A673 (cell line): Measurements from ENCODE around the gene HIPK1. TPM values are rescaled to one million over a fixed set of nuclear protein-coding genes. Genes with fewer than 3 reads are reported as not detected.

Source experiments
- BruUV-seq: library from RNA; stranded (reverse); fragments of 400-500 nt; replicated peaks from 2 replicates; lab custom pipeline; 2021; lab: Mats Ljungman, UMichigan
- CTCF ChIA-PET: fragments of 300-600 bp; sonication (Branson Sonifier 250); formaldehyde crosslinking; loops from one replicate; lab custom pipeline; 2022; ENCODE audit warnings: antibody characterized with exemption; lab: Charles Lee
- POLR2A ChIA-PET: fragments of 300-600 bp; sonication (Branson Sonifier 250); formaldehyde crosslinking; loops from one replicate; lab custom pipeline; 2022; ENCODE audit warnings: antibody characterized with exemption; ENCODE audit not compliant: low non-redundant PET; lab: Charles Lee
- DNase-seq: peaks from one replicate; pipeline ENCODE4 v3.0.0-alpha.2; 2015; ENCODE audit warnings: low spot score
- H3K27ac ChIP-seq: fragments of 200-600 bp; sonication (generic); 2 replicates; pipeline ENCODE4 v1.5.1; 2016; ENCODE audit warnings: mixed run types, low read depth, mild to moderate bottlenecking, mixed read lengths, antibody characterized with exemption, low read length; ENCODE audit not compliant: poor library complexity, severe bottlenecking
- H3K27me3 ChIP-seq: fragments of 200-600 bp; sonication (generic); replicated peaks from 2 replicates; pipeline ENCODE4 v1.6.1; 2017; ENCODE audit warnings: mixed run types, low read depth, mild to moderate bottlenecking, mixed read lengths, antibody characterized with exemption, low read length; ENCODE audit not compliant: insufficient read depth, poor library complexity
- H3K36me3 ChIP-seq: fragments of 200-600 bp; sonication (generic); 2 replicates; pipeline ENCODE4 v1.6.1; 2016; ENCODE audit warnings: mixed run types, mild to moderate bottlenecking, mixed read lengths, antibody characterized with exemption, low read length; ENCODE audit not compliant: insufficient read depth, poor library complexity, severe bottlenecking
- H3K4me1 ChIP-seq: fragments of 200-600 bp; sonication (generic); 2 replicates; pipeline ENCODE4 v1.6.1; 2017; ENCODE audit warnings: mixed run types, mild to moderate bottlenecking, mixed read lengths, antibody characterized with exemption, low read length; ENCODE audit not compliant: insufficient read depth, poor library complexity, severe bottlenecking
- H3K4me3 ChIP-seq: fragments of 200-600 bp; sonication (generic); 2 replicates; pipeline ENCODE4 v1.5.1; 2016; ENCODE audit warnings: low read depth, mixed run types, mild to moderate bottlenecking, mixed read lengths, low read length; ENCODE audit not compliant: poor library complexity, severe bottlenecking
- H3K9me3 ChIP-seq: fragments of 200-600 bp; sonication (generic); 2 replicates; pipeline ENCODE4 v1.6.1; 2016; ENCODE audit warnings: mixed run types, low read depth, mild to moderate bottlenecking, mixed read lengths, antibody characterized with exemption, low read length; ENCODE audit not compliant: poor library complexity, severe bottlenecking
- EZH2 ChIP-seq: fragments of 200-600 bp; sonication (generic); IDR thresholded peaks from 2 replicates; pipeline ENCODE4 v1.6.1; 2017; ENCODE audit warnings: borderline replicate concordance, low read depth, mild to moderate bottlenecking, mixed read lengths, antibody characterized with exemption, low read length; ENCODE audit not compliant: poor library complexity, severe bottlenecking
- intact Hi-C: fragments of 100-400 bp; cut with micrococcal nuclease; formaldehyde crosslinking; loops from one replicate; pipeline ENCODE4 v1.10.0; 2022; ENCODE audit not compliant: unreplicated experiment
- total RNA-seq: library from RNA; stranded (reverse); gene quantifications from 2 replicates; pipeline ENCODE4 v1.2.3, GENCODE V29; 2021
- TF ChIP-seq, protein P1 (sequence below): fragments of 300-800, 200-600 bp; sonication (generic); conservative IDR thresholded peaks from 2 replicates; pipeline ENCODE4 v1.5.1; 2017; ENCODE audit warnings: low read depth, mild to moderate bottlenecking, antibody characterized with exemption, low read length, moderate library complexity, mixed read lengths

Gene HIPK1
- total RNA-seq, 1 experiment from 2014 or later: 81.3 TPM

DNA sequence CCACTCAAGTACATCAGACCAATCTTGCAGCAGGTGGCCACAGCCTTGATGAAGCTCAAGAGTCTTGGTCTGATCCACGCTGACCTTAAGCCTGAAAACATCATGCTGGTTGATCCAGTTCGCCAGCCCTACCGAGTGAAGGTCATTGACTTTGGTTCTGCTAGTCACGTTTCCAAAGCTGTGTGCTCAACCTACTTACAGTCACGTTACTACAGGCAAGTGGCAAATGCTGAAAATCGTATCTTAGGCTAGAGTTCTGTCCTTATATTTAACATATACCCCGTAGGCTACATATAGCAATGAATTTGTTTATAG, 12.1 kb downstream of the HIPK1 start:
- DNase-seq: no peak
- no peak for TF ChIP-seq EZH2
- TF ChIP-seq, protein P1, sequence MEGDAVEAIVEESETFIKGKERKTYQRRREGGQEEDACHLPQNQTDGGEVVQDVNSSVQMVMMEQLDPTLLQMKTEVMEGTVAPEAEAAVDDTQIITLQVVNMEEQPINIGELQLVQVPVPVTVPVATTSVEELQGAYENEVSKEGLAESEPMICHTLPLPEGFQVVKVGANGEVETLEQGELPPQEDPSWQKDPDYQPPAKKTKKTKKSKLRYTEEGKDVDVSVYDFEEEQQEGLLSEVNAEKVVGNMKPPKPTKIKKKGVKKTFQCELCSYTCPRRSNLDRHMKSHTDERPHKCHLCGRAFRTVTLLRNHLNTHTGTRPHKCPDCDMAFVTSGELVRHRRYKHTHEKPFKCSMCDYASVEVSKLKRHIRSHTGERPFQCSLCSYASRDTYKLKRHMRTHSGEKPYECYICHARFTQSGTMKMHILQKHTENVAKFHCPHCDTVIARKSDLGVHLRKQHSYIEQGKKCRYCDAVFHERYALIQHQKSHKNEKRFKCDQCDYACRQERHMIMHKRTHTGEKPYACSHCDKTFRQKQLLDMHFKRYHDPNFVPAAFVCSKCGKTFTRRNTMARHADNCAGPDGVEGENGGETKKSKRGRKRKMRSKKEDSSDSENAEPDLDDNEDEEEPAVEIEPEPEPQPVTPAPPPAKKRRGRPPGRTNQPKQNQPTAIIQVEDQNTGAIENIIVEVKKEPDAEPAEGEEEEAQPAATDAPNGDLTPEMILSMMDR: no peak
- Histone ChIP-seq H3K27me3 (no peaks in the 10 kb centered on the region), H3K36me3 (peaks cover 46% of the 10 kb centered on the region), H3K4me3 (no peak overlapping the region), H3K9me3 (peaks cover 11% of the 10 kb centered on the region), H3K27ac (no peak overlapping the region), H3K4me1 (peaks cover 31% of the 10 kb centered on the region)
- ChIA-PET POLR2A (interaction anchor here (0.5 to 0.6 kb wide), 2 partner anchors 38 to 275 kb away, joined by 3 to 8 read pairs; partner anchors contain the start of gene OLFML3), CTCF (no interaction called here)
- BruUV-seq: no TSS peak
- intact Hi-C loops: no loop called here

DNA sequence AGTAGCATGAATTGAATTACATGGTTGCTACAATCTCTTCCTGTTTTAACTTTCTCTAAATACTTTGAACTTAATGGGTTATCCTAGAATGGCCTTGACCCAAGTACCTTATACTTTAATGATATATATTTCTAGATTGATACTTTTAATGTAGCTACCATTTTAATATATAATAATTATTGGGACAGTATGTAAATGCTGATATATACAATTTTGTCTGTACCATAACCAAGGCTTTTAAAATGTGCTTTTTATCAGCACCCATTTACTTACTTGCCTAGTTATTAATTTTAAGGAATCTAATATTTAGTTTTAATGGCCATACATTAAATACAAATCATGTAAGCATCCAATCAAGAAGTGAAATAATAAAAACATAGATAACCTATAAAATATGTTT, 13.4 kb downstream of the HIPK1 start:
- Histone ChIP-seq H3K27me3 (no peaks in the 10 kb centered on the region), H3K9me3 (peaks cover 11% of the 10 kb centered on the region), H3K4me1 (peaks cover 33% of the 10 kb centered on the region), H3K27ac (no peak overlapping the region), H3K36me3 (peaks cover 46% of the 10 kb centered on the region), H3K4me3 (no peak overlapping the region)
- DNase-seq: no peak
- no TSS peak for BruUV-seq
- ChIA-PET CTCF (no interaction called here), POLR2A (no interaction called here)
- no peak for TF ChIP-seq EZH2
- TF ChIP-seq, protein P1: no peak
- intact Hi-C loops: no loop called here

DNA sequence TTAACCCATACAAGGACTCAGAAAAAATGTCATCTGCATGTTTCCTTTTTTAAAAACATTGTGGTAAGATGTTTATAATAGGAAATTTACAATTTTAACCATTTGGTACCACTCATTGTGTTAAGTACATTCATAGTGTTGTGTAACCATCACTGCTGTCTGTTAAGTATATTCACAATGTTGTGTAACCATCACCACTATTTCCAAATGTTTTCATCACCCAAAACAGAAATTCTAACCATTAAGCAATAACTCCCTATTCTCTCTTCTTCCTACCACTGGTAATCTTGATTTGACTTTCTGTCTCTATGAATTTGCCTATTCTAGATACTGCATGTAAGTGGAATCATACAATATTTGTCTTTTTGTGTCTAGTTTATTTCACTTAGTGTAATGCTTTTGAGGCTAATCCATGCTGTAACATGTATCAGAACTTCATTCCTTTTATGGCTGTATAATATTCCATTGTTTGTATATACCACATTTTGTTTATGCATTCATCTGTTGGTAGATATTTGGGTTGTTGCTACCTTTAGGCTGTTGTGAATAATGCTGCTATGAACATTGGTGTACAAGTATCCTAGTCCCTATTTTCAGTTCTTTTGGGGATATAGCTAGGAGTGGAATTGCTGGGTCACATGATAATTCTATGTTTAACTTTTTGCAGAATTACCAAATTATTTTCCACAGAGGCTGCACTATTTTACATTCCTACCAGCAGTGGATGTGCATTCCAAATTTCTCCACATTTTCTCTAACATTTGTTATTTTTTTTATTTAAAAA, 14.1 kb downstream of the HIPK1 start:
- Histone ChIP-seq H3K27me3 (no peaks in the 10 kb centered on the region), H3K27ac (no peak overlapping the region), H3K4me3 (no peak overlapping the region), H3K9me3 (peaks cover 11% of the 10 kb centered on the region), H3K36me3 (peaks cover 46% of the 10 kb centered on the region), H3K4me1 (peaks cover 33% of the 10 kb centered on the region)
- DNase-seq: no peak
- TF ChIP-seq EZH2: no peak
- TF ChIP-seq, protein P1: no peak
- CTCF ChIA-PET: no interaction called here
- no TSS peak for BruUV-seq
- intact Hi-C loops: no loop called here
- POLR2A ChIA-PET: no interaction called here
